H1 (cell line): ENCODE measurements around the gene GREB1. TPM values are rescaled to one million over a fixed set of nuclear protein-coding genes. Genes with fewer than 3 reads are reported as not detected.

ENCODE experiments used
- ATF2 ChIP-seq: IDR thresholded peaks from 2 replicates; pipeline ENCODE4 v1.6.1; 2012; ENCODE audit warnings: low read length, inconsistent platforms
- EP300 ChIP-seq, 2 experiments: IDR thresholded peaks; 1 replicate in 1 of 2; 2 replicates in 1 of 2; pipeline ENCODE4 v1.6.1; 2011 to 2012; ENCODE audit warnings: low read depth in 2 of 2, low read length in 2 of 2, mild to moderate bottlenecking in 2 of 2, borderline replicate concordance in 1 of 2, inconsistent platforms in 1 of 2, moderate library complexity in 1 of 2
- FOSL1 ChIP-seq: IDR thresholded peaks from 2 replicates; pipeline ENCODE4 v1.6.1; 2011; ENCODE audit warnings: mild to moderate bottlenecking, low read depth, low read length, moderate library complexity; ENCODE audit not compliant: insufficient read depth
- JUND ChIP-seq: IDR thresholded peaks from 2 replicates; pipeline ENCODE4 v1.6.1; 2011; ENCODE audit warnings: mild to moderate bottlenecking, improper control_type of control experiment, low read length
- POLR2AphosphoS5 ChIP-seq: IDR thresholded peaks from 2 replicates; pipeline ENCODE4 v1.6.1; 2011; ENCODE audit warnings: low read depth, low read length
- SIRT6 ChIP-seq: IDR thresholded peaks from one replicate; pipeline ENCODE4 v1.7.1; 2012; ENCODE audit warnings: low read length, inconsistent platforms
- TAF7 ChIP-seq: optimal IDR thresholded peaks from 2 replicates; pipeline ENCODE3; 2011; ENCODE audit warnings: low read depth, mild to moderate bottlenecking, inconsistent platforms, low read length, moderate library complexity, borderline replicate concordance
- TCF12 ChIP-seq: IDR thresholded peaks from 2 replicates; pipeline ENCODE4 v1.6.1; 2011; ENCODE audit warnings: low read depth, mild to moderate bottlenecking, low read length
- polyA plus RNA-seq, 7 experiments: library from polyadenylated mRNA; depleted of rRNA in 3 of 7; stranded (reverse) in 5 of 7; unstranded in 2 of 7; fragments of >200 nt in 5 of 7; fragments of 200-250 nt in 2 of 7; gene quantifications; 1 replicate in 5 of 7; 2 replicates in 1 of 7; 4 replicates in 1 of 7; pipeline versions ENCODE4 v1.2.1 to v1.2.3, GENCODE V29; 2011 to 2013; ENCODE audit warnings: missing spikeins in 2 of 7, mixed read lengths in 2 of 7
- total RNA-seq: library from RNA; stranded (reverse); fragmentation: NEBNext Ultra II Directional; extraction: Animal tissue kit (Norgen Biotek cat#: 25700); gene quantifications from 2 replicates; pipeline ENCODE4 v1.2.1, GENCODE V29; 2021

Gene GREB1
- total and polyA plus RNA-seq, 2 of the 8 experiments (the other 6 are each of a cell fraction or from before 2014, with no cell fraction given), result 7.9 to 43.4 TPM

DNA sequence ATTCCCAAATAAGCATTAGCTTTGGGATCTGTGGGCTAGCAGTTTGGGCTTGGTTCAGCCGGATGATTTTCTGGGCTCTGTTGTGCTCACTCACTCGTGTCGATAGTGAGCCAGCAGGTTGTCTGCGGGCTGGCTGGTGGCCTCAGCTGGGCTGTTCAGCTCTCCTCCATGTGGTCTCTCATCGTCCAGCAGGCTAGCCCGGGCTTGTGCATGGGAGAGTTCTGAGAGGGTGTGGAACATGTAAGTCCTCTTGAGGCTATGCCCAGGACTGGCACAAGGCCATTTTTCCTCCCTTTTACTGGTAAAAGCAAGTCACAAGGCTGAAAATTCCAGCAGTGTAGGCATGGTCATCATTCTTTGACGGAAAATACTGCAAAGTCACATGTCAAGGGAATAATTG is 97.6 kb downstream of the GREB1 start (continued):
- TF ChIP-seq TAF7 (no peak), TCF12 (no peak), POLR2AphosphoS5 (no peak), SIRT6 (no peak), FOSL1 (no peak), JUND (no peak), EP300 (IDR thresholded peaks at IDR 0.05; ENCODE audit: borderline replicate concordance in 1 of 2, low read depth in 2 of 2, low read length in 2 of 2) (no peak), ATF2 (no peak)
